Panc1 (cell line): Measurements from ENCODE around the gene NPAS2. TPM values are rescaled to one million over a fixed set of nuclear protein-coding genes. Genes with fewer than 3 reads are reported as not detected.
A peak's percentile ranks its signal among the peaks of the same experiment; 100 is the strongest.

Experiments
- ATAC-seq: fragments of 200-7000 bp; cut with Tn5 transposase; 2 replicates; pipeline ENCODE4 v1.9.1; 2020; ENCODE audit warnings: mild to moderate bottlenecking, moderate library complexity
- BruUV-seq: library from RNA; stranded (reverse); fragments of 400-500 nt; replicated peaks from 2 replicates; lab custom pipeline; 2021; lab: Mats Ljungman, UMichigan
- CTCF ChIA-PET: fragments of 300-600 bp; sonication (Branson Sonifier 250); formaldehyde crosslinking; loops from one replicate; lab custom pipeline; 2022; ENCODE audit warnings: antibody characterized with exemption; lab: Charles Lee
- POLR2A ChIA-PET: fragments of 300-600 bp; sonication (Branson Sonifier 250); formaldehyde crosslinking; loops from one replicate; lab custom pipeline; 2022; ENCODE audit warnings: antibody characterized with exemption; lab: Charles Lee
- DNase-seq: peaks from one replicate; pipeline ENCODE4 v3.0.0-alpha.2; 2010; ENCODE audit warnings: low read depth, low spot score
- H3K27ac ChIP-seq: 2 replicates; pipeline ENCODE4 v1.5.1; 2011; ENCODE audit warnings: mild to moderate bottlenecking, low read length, inconsistent platforms
- H3K27me3 ChIP-seq: fragments of 200-500 bp; sonication (Bioruptor generic); 2 replicates; pipeline ENCODE4 v1.6.0; 2014; ENCODE audit warnings: low read length, inconsistent platforms; ENCODE audit not compliant: control insufficient read depth, insufficient read depth
- H3K36me3 ChIP-seq: fragments of 200-500 bp; sonication (Bioruptor generic); 2 replicates; pipeline ENCODE4 v1.5.1; 2014; ENCODE audit warnings: inconsistent platforms, mild to moderate bottlenecking, low read length, moderate library complexity; ENCODE audit not compliant: control insufficient read depth, insufficient read depth
- H3K4me1 ChIP-seq: 2 replicates; pipeline ENCODE4 v1.5.1; 2011; ENCODE audit warnings: inconsistent platforms, mild to moderate bottlenecking, low read length, moderate library complexity; ENCODE audit not compliant: control insufficient read depth, insufficient read depth
- H3K4me3 ChIP-seq, 2 experiments: 2 replicates each; pipeline ENCODE4 v1.5.1; 2011 to 2012; ENCODE audit warnings: low read depth in 2 of 2, low read length in 2 of 2, mild to moderate bottlenecking in 2 of 2, inconsistent platforms in 1 of 2, moderate library complexity in 1 of 2
- H3K9me3 ChIP-seq: fragments of 200-500 bp; sonication (Bioruptor generic); 2 replicates; pipeline ENCODE4 v1.5.1; 2014; ENCODE audit warnings: low read depth, mild to moderate bottlenecking, inconsistent platforms, low read length, moderate library complexity; ENCODE audit not compliant: control insufficient read depth, insufficient read depth
- POLR2AphosphoS5 ChIP-seq: IDR thresholded peaks from 2 replicates; pipeline ENCODE4 v1.6.1; 2012; ENCODE audit warnings: mild to moderate bottlenecking, low read depth, low read length, moderate library complexity
- REST ChIP-seq, 2 experiments: IDR thresholded peaks; 2 replicates each; pipeline ENCODE4 v1.6.1; 2011 to 2012; ENCODE audit warnings: low read depth in 2 of 2, control low read depth in 1 of 2, low read length in 1 of 2, mild to moderate bottlenecking in 1 of 2, moderate library complexity in 1 of 2; ENCODE audit not compliant: insufficient read depth in 1 of 2
- SIN3A ChIP-seq: IDR thresholded peaks from 2 replicates; pipeline ENCODE4 v1.6.1; 2012; ENCODE audit warnings: low read depth, mild to moderate bottlenecking, low read length, moderate library complexity, borderline replicate concordance; ENCODE audit not compliant: insufficient read depth
- TCF7L2 ChIP-seq: IDR thresholded peaks from 2 replicates; pipeline ENCODE4 v1.6.1; 2011; ENCODE audit warnings: mild to moderate bottlenecking, low read depth, low read length, inconsistent platforms
- in situ Hi-C: cut with HindIII; loops from 2 replicates; pipeline ENCODE4 v1.10.0; 2016; ENCODE audit warnings: low sequenced_read_pairs, low pct_unique_long_range_greater_than_20kb
- intact Hi-C: fragments of 100-400 bp; cut with micrococcal nuclease; formaldehyde crosslinking; loops from one replicate; pipeline ENCODE4 v1.10.0; 2022; ENCODE audit not compliant: unreplicated experiment
- total RNA-seq: library from RNA; stranded (reverse); gene quantifications from one replicate; pipeline ENCODE4 v1.2.1, GENCODE V29; 2021; ENCODE audit not compliant: unreplicated experiment
- TF ChIP-seq, protein P1 (sequence below): fragments of 450-650 bp; IDR thresholded peaks from 2 replicates; pipeline ENCODE4 v1.5.1; 2017; ENCODE audit warnings: mild to moderate bottlenecking

NPAS2 gene
- total RNA-seq, 1 experiment from 2014 or later: 72.8 TPM

GRCh38 chr2:101002562-101003277 lies 182.8 kb downstream of the NPAS2 start:
- Histone ChIP-seq H3K4me3 (peak overlapping the region; percentile 80 to 98), H3K36me3 (peaks cover 19% of the 10 kb centered on the region), H3K27me3 (no peaks in the 10 kb centered on the region), H3K9me3 (no peaks in the 10 kb centered on the region), H3K27ac (peak overlapping the region; percentile 98), H3K4me1 (peaks cover 37% of the 10 kb centered on the region)
- ChIA-PET CTCF (no interaction called here), POLR2A (interaction anchor here (1.1 kb wide), 1 partner anchor 440 kb away, joined by 3 read pairs; the partner anchor contains the start of gene PDCL3)
- intact Hi-C loops (no loop called here), in situ Hi-C loops (no loop called here)
- BruUV-seq: TSS peak; percentile 80
- 0 out of 2 replicates have a peak, but pooled peaks have one; percentile 48 for TF ChIP-seq SIN3A
- peak; percentile 62; the same call in 1 of the 2 replicates for TF ChIP-seq POLR2AphosphoS5
- TF ChIP-seq REST (IDR thresholded peaks at IDR 0.05; ENCODE audit: insufficient read depth in 1 of 2, low read depth in 2 of 2, low read length in 1 of 2): no peak
- no peak for TF ChIP-seq TCF7L2
- TF ChIP-seq, protein P1, sequence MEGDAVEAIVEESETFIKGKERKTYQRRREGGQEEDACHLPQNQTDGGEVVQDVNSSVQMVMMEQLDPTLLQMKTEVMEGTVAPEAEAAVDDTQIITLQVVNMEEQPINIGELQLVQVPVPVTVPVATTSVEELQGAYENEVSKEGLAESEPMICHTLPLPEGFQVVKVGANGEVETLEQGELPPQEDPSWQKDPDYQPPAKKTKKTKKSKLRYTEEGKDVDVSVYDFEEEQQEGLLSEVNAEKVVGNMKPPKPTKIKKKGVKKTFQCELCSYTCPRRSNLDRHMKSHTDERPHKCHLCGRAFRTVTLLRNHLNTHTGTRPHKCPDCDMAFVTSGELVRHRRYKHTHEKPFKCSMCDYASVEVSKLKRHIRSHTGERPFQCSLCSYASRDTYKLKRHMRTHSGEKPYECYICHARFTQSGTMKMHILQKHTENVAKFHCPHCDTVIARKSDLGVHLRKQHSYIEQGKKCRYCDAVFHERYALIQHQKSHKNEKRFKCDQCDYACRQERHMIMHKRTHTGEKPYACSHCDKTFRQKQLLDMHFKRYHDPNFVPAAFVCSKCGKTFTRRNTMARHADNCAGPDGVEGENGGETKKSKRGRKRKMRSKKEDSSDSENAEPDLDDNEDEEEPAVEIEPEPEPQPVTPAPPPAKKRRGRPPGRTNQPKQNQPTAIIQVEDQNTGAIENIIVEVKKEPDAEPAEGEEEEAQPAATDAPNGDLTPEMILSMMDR: no peak
- ATAC-seq (peak; percentile 4), DNase-seq (no peak)

- intact Hi-C loops (no loop called here), in situ Hi-C loops (no loop called here)
- BruUV-seq: no TSS peak
- ATAC-seq (no peak), DNase-seq (no peak)
- H3K27me3 ChIP-seq: no peaks in the 10 kb centered on the region
- ChIA-PET CTCF (no interaction called here), POLR2A (no interaction called here)
- H3K4me1 ChIP-seq: peaks cover 43% of the 10 kb centered on the region
- H3K9me3 ChIP-seq: no peaks in the 10 kb centered on the region
- H3K27ac ChIP-seq: peak overlapping the region; percentile 98
- H3K4me3 ChIP-seq: peak overlapping the region; percentile 80 to 98
- no peak for TF ChIP-seq SIN3A
- no peak for TF ChIP-seq POLR2AphosphoS5
- TF ChIP-seq, protein P1: no peak
- no peak for TF ChIP-seq TCF7L2
- no peak for TF ChIP-seq REST (IDR thresholded peaks at IDR 0.05; ENCODE audit: insufficient read depth in 1 of 2, low read depth in 2 of 2, low read length in 1 of 2)
- H3K36me3 ChIP-seq: peaks cover 19% of the 10 kb centered on the region
Measured at GRCh38 chr2:101003278-101003775, 183.4 kb downstream of the NPAS2 start.
